Glutamatergic neuron (in vitro differentiated cells): ENCODE measurements around the gene CST6. TPM values are rescaled to one million over a fixed set of nuclear protein-coding genes. Genes with fewer than 3 reads are reported as not detected.

Experiments
- DNase-seq: peaks from one replicate; pipeline ENCODE4 v3.0.0; 2022
- H3K27ac Mint-ChIP-seq: one replicate; pipeline ENCODE4 v1.8.0; 2020; ENCODE audit warnings: mild to moderate bottlenecking, mixed read lengths, inconsistent platforms; ENCODE audit not compliant: unreplicated experiment
- H3K27me3 Mint-ChIP-seq: one replicate; pipeline ENCODE4 v1.8.0; 2020; ENCODE audit warnings: mild to moderate bottlenecking, moderate library complexity, mixed read lengths, inconsistent platforms; ENCODE audit not compliant: unreplicated experiment
- H3K36me3 Mint-ChIP-seq: one replicate; pipeline ENCODE4 v1.8.0; 2020; ENCODE audit warnings: mild to moderate bottlenecking, mixed read lengths, inconsistent platforms; ENCODE audit not compliant: unreplicated experiment
- H3K4me1 Mint-ChIP-seq: one replicate; pipeline ENCODE4 v1.8.0; 2020; ENCODE audit warnings: mild to moderate bottlenecking, low read depth, mixed read lengths, inconsistent platforms; ENCODE audit not compliant: unreplicated experiment
- H3K4me3 Mint-ChIP-seq: one replicate; pipeline ENCODE4 v1.8.0; 2020; ENCODE audit warnings: mild to moderate bottlenecking, mixed read lengths, inconsistent platforms; ENCODE audit not compliant: unreplicated experiment
- H3K9me3 Mint-ChIP-seq: one replicate; pipeline ENCODE4 v1.8.0; 2020; ENCODE audit warnings: mild to moderate bottlenecking, moderate library complexity, mixed read lengths, inconsistent platforms; ENCODE audit not compliant: unreplicated experiment
- CTCF ChIP-seq: fragments of 200-600 bp; sonication (generic); IDR thresholded peaks from one replicate; pipeline ENCODE4 v1.5.0; 2021; ENCODE audit not compliant: partially characterized antibody, unreplicated experiment
- total RNA-seq: library from RNA; stranded (reverse); fragmentation: NEBNext Ultra II Directional; extraction: Animal tissue kit (Norgen Biotek cat#: 25700); gene quantifications from one replicate; pipeline ENCODE4 v1.2.1, GENCODE V29; 2021; ENCODE audit not compliant: unreplicated experiment

The CST6 gene
- total RNA-seq, 1 donor from 2014 or later = not detected

GRCh38 chr11:66014804-66015453 is 3.1 kb downstream of the CST6 start:
- TF ChIP-seq CTCF = no peak
- no peak for DNase-seq
- no peaks in the 10 kb centered on the region for H3K9me3 Mint-ChIP-seq
- H3K27ac Mint-ChIP-seq = no peak overlapping the region
- H3K4me3 Mint-ChIP-seq = no peak overlapping the region
- H3K4me1 Mint-ChIP-seq = no peaks in the 10 kb centered on the region
- no peaks in the 10 kb centered on the region for H3K36me3 Mint-ChIP-seq
- H3K27me3 Mint-ChIP-seq = peaks cover 5% of the 10 kb centered on the region

GRCh38 chr11:66015454-66015881 is 3.7 kb downstream of the CST6 start:
- H3K9me3 Mint-ChIP-seq = no peaks in the 10 kb centered on the region
- no peak for TF ChIP-seq CTCF
- no peaks in the 10 kb centered on the region for H3K36me3 Mint-ChIP-seq
- H3K27ac Mint-ChIP-seq = no peak overlapping the region
- no peak for DNase-seq
- no peaks in the 10 kb centered on the region for H3K4me1 Mint-ChIP-seq
- H3K27me3 Mint-ChIP-seq = peaks cover under 1% of the 10 kb centered on the region
- no peak overlapping the region for H3K4me3 Mint-ChIP-seq

- H3K9me3 Mint-ChIP-seq = no peaks in the 10 kb centered on the region
- H3K4me3 Mint-ChIP-seq = no peak overlapping the region
- H3K27me3 Mint-ChIP-seq = no peaks in the 10 kb centered on the region
- H3K36me3 Mint-ChIP-seq = no peaks in the 10 kb centered on the region
- H3K27ac Mint-ChIP-seq = no peak overlapping the region
- no peak for DNase-seq
- no peak for TF ChIP-seq CTCF
- H3K4me1 Mint-ChIP-seq = no peaks in the 10 kb centered on the region
Observed at GRCh38 chr11:66015936-66016792, 4.4 kb downstream of the CST6 start.

DNA sequence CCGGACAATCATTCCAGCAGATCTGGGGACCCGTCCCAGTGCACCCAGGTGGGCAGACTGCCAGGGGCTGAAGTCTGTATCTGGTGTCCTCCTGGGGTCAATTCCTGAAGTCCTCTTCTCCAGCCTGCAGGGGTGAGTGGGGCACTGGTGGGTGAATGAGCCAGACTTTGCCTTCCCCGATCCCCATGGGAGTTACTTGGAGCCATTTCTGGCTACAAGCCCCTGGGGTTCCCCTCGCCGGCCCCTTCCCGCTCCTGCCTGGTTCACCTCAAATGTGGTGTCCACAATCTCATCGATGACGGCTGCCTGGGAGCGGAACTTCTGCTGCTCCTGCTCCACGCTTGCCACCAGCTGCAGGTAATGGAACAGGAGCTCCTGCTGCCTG is 5.0 kb downstream of the CST6 start:
- no peak overlapping the region for H3K4me3 Mint-ChIP-seq
- no peaks in the 10 kb centered on the region for H3K36me3 Mint-ChIP-seq
- no peaks in the 10 kb centered on the region for H3K9me3 Mint-ChIP-seq
- peaks cover 3% of the 10 kb centered on the region for H3K27me3 Mint-ChIP-seq
- DNase-seq = no peak
- TF ChIP-seq CTCF = no peak
- H3K27ac Mint-ChIP-seq = no peak overlapping the region
- H3K4me1 Mint-ChIP-seq = no peaks in the 10 kb centered on the region

GRCh38 chr11:66017321-66017720 is 5.5 kb downstream of the CST6 start:
- H3K27ac Mint-ChIP-seq = no peak overlapping the region
- no peak for DNase-seq
- no peak for TF ChIP-seq CTCF
- H3K4me1 Mint-ChIP-seq = no peaks in the 10 kb centered on the region
- no peaks in the 10 kb centered on the region for H3K9me3 Mint-ChIP-seq
- no peaks in the 10 kb centered on the region for H3K36me3 Mint-ChIP-seq
- no peak overlapping the region for H3K4me3 Mint-ChIP-seq
- H3K27me3 Mint-ChIP-seq = peaks cover 3% of the 10 kb centered on the region
